ENCODE data around the gene CREB5. TPM values are rescaled to one million over a fixed set of nuclear protein-coding genes. Genes with fewer than 3 reads are reported as not detected.
"Not testable (repeated sequence)": the region's sequence is repeated elsewhere in the genome, so short reads cannot be mapped to it uniquely, and the experiment has no call there.

CREB5 gene
- polyA plus RNA-seq, 1 donor from 2014 or later, result 3.7 TPM

DNA sequence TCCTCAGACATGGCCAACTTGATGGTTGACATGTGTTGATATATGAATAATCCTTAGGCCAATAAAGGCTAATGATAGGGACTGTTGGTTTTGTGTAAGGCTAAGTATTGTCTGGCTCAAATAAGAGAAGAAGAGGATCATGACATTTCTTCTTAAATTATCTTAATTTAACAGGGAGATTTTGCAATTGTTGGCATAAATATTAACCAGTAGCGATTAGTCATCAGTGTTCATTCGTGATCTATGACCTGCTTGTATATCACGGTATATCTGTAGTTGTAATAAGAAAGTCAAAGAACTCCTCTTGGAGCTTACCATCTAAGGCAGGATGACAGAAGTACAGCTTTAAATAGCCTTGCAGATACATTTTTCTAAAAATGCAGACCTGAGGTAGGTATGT, 196.4 kb downstream of the CREB5 start:
- no peak overlapping the region for H2AFZ ChIP-seq (ENCODE audit: low read depth, low read length)
- H3K79me2 ChIP-seq (replicated peaks; ENCODE audit: insufficient read depth, low read length), result no peaks in the 10 kb centered on the region
- no peaks in the 10 kb centered on the region for H3K9me3 ChIP-seq (ENCODE audit: low read length)
- no peak overlapping the region for H3K9ac ChIP-seq (ENCODE audit: low read length)
- no peaks in the 10 kb centered on the region for H3K9me2 ChIP-seq (ENCODE audit: insufficient read depth, low read length)
- H3K27me3 ChIP-seq (ENCODE audit: insufficient read depth, low read depth, low read length), result no peaks in the 10 kb centered on the region
- no peak overlapping the region for H3K27ac ChIP-seq (ENCODE audit: low read length)
- no peaks in the 10 kb centered on the region for H3K36me3 ChIP-seq (ENCODE audit: insufficient read depth, low read length)
- TF ChIP-seq, protein P1, sequence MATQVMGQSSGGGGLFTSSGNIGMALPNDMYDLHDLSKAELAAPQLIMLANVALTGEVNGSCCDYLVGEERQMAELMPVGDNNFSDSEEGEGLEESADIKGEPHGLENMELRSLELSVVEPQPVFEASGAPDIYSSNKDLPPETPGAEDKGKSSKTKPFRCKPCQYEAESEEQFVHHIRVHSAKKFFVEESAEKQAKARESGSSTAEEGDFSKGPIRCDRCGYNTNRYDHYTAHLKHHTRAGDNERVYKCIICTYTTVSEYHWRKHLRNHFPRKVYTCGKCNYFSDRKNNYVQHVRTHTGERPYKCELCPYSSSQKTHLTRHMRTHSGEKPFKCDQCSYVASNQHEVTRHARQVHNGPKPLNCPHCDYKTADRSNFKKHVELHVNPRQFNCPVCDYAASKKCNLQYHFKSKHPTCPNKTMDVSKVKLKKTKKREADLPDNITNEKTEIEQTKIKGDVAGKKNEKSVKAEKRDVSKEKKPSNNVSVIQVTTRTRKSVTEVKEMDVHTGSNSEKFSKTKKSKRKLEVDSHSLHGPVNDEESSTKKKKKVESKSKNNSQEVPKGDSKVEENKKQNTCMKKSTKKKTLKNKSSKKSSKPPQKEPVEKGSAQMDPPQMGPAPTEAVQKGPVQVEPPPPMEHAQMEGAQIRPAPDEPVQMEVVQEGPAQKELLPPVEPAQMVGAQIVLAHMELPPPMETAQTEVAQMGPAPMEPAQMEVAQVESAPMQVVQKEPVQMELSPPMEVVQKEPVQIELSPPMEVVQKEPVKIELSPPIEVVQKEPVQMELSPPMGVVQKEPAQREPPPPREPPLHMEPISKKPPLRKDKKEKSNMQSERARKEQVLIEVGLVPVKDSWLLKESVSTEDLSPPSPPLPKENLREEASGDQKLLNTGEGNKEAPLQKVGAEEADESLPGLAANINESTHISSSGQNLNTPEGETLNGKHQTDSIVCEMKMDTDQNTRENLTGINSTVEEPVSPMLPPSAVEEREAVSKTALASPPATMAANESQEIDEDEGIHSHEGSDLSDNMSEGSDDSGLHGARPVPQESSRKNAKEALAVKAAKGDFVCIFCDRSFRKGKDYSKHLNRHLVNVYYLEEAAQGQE (IDR thresholded peaks at IDR 0.05; ENCODE audit: borderline replicate concordance), result no peak
- TF ChIP-seq POLR2AphosphoS5 (IDR thresholded peaks at IDR 0.05), result no peak
- TF ChIP-seq EZH2 (IDR thresholded peaks at IDR 0.05; ENCODE audit: borderline replicate concordance, insufficient read depth, low read length, poor library complexity, severe bottlenecking), result no peak
- H3F3A ChIP-seq (ENCODE audit: insufficient read depth, low read length, poor library complexity, severe bottlenecking), result no peaks in the 10 kb centered on the region
- no peak overlapping the region for H3K4me3 ChIP-seq (ENCODE audit: low read length)
- H4K20me1 ChIP-seq (ENCODE audit: insufficient read depth), result no peaks in the 10 kb centered on the region
- no peak overlapping the region for H3K4me2 ChIP-seq (ENCODE audit: low read length)

DNA sequence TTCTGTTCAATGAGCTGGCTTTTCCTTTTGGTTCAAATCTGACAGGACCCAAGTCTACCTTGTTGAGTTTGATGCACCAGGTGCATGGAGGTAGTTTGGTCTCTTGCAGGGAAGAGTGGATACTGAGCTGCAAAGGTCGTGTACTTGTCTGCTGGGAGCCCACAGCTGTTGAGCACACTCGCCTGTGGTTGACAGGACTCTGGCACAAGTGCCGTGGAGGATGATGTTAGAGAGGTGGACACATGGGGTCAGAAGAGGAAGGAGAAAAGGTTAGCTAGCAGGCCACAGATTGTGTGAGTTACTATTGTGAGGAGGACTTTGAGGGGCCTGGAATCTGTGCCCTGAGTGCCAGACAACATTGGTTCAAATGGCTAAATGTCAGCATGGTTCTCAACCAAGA, 197.3 kb downstream of the CREB5 start:
- no peak overlapping the region for H3K4me3 ChIP-seq (ENCODE audit: low read length)
- H3K9ac ChIP-seq (ENCODE audit: low read length), result no peak overlapping the region
- no peaks in the 10 kb centered on the region for H3K36me3 ChIP-seq (ENCODE audit: insufficient read depth, low read length)
- no peaks in the 10 kb centered on the region for H3F3A ChIP-seq (ENCODE audit: insufficient read depth, low read length, poor library complexity, severe bottlenecking)
- no peaks in the 10 kb centered on the region for H4K20me1 ChIP-seq (ENCODE audit: insufficient read depth)
- H3K9me3 ChIP-seq (ENCODE audit: low read length), result no peaks in the 10 kb centered on the region
- H3K27ac ChIP-seq (ENCODE audit: low read length), result no peak overlapping the region
- no peak for TF ChIP-seq TAF1 (IDR thresholded peaks at IDR 0.05; ENCODE audit: low read depth)
- no peak for TF ChIP-seq SMC3 (conservative IDR thresholded peaks at IDR 0.05; ENCODE audit: poor library complexity)
- no peak for TF ChIP-seq POLR2AphosphoS5 (IDR thresholded peaks at IDR 0.05)
- no peak for TF ChIP-seq EP300 (conservative IDR thresholded peaks at IDR 0.05; ENCODE audit: poor library complexity, severe bottlenecking)
- TF ChIP-seq RAD21 (conservative IDR thresholded peaks at IDR 0.05), result no peak
- TF ChIP-seq, protein P2, sequence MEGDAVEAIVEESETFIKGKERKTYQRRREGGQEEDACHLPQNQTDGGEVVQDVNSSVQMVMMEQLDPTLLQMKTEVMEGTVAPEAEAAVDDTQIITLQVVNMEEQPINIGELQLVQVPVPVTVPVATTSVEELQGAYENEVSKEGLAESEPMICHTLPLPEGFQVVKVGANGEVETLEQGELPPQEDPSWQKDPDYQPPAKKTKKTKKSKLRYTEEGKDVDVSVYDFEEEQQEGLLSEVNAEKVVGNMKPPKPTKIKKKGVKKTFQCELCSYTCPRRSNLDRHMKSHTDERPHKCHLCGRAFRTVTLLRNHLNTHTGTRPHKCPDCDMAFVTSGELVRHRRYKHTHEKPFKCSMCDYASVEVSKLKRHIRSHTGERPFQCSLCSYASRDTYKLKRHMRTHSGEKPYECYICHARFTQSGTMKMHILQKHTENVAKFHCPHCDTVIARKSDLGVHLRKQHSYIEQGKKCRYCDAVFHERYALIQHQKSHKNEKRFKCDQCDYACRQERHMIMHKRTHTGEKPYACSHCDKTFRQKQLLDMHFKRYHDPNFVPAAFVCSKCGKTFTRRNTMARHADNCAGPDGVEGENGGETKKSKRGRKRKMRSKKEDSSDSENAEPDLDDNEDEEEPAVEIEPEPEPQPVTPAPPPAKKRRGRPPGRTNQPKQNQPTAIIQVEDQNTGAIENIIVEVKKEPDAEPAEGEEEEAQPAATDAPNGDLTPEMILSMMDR (IDR thresholded peaks at IDR 0.05; ENCODE audit: poor library complexity, severe bottlenecking), result no peak
- TF ChIP-seq, protein P1 (IDR thresholded peaks at IDR 0.05; ENCODE audit: borderline replicate concordance), result no peak
- no peak for TF ChIP-seq EZH2 (IDR thresholded peaks at IDR 0.05; ENCODE audit: borderline replicate concordance, insufficient read depth, low read length, poor library complexity, severe bottlenecking)
- TF ChIP-seq MXI1 (conservative IDR thresholded peaks at IDR 0.05; ENCODE audit: poor library complexity, severe bottlenecking), result no peak
- no peaks in the 10 kb centered on the region for H3K9me2 ChIP-seq (ENCODE audit: insufficient read depth, low read length)
- no peak overlapping the region for H2AFZ ChIP-seq (ENCODE audit: low read depth, low read length)
- no peaks in the 10 kb centered on the region for H3K79me2 ChIP-seq (replicated peaks; ENCODE audit: insufficient read depth, low read length)
- no peaks in the 10 kb centered on the region for H3K27me3 ChIP-seq (ENCODE audit: insufficient read depth, low read depth, low read length)
- no peak overlapping the region for H3K4me2 ChIP-seq (ENCODE audit: low read length)

DNA sequence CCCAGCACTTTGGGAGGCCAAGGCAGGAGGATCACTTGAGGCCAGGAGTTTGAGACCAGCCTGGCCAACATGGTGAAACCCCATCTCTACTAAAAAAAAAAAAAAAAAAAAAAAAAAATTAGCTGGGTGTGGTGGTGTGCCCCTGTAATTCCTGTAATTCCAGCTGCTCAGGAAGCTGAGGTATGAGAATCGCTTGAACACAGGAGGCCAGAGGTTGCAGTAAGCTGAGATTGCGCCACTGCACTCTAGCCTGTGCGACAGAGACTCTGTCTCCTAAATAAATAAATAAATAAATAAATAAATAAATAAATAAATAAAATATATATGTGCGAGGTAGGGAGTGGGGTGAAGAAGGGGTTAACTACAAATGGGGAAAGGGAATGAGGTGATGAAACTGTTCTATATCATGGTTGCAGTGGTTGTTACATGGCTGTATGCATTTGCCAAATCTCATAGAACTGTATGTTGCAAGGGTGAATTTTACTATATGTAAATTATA, 199.1 kb downstream of the CREB5 start:
- H3K27ac ChIP-seq (ENCODE audit: low read length); H3K9ac ChIP-seq (ENCODE audit: low read length); H3K9me3 ChIP-seq (ENCODE audit: low read length); H3K4me3 ChIP-seq (ENCODE audit: low read length); H2AFZ ChIP-seq (ENCODE audit: low read depth, low read length); H3K36me3 ChIP-seq (ENCODE audit: insufficient read depth, low read length); H4K20me1 ChIP-seq (ENCODE audit: insufficient read depth); H3K4me2 ChIP-seq (ENCODE audit: low read length); H3K27me3 ChIP-seq (ENCODE audit: insufficient read depth, low read depth, low read length); H3K9me2 ChIP-seq (ENCODE audit: insufficient read depth, low read length); H3F3A ChIP-seq (ENCODE audit: insufficient read depth, low read length, poor library complexity, severe bottlenecking); H3K79me2 ChIP-seq (replicated peaks; ENCODE audit: insufficient read depth, low read length): not testable (repeated sequence)
